Measurements from ENCODE around the gene TMEM145.

Gene TMEM145

GRCh38 chr19:42313840-42314755 lies 989 bp downstream of the TMEM145 start:
- no peak for DNase-seq (ENCODE audit: low read depth)
- TF ChIP-seq CTCF (IDR thresholded peaks at IDR 0.05; ENCODE audit: low read length, missing control alignments): no peak
- H3K4me3 ChIP-seq (replicated peaks; ENCODE audit: low read depth, low read length): no peak overlapping the region

- no peak for TF ChIP-seq CTCF (IDR thresholded peaks at IDR 0.05; ENCODE audit: low read length, missing control alignments)
- H3K4me3 ChIP-seq (replicated peaks; ENCODE audit: low read depth, low read length): no peak overlapping the region
- no peak for DNase-seq (ENCODE audit: low read depth)
Measured at GRCh38 chr19:42315024-42315423, 1.9 kb downstream of the TMEM145 start.

DNA sequence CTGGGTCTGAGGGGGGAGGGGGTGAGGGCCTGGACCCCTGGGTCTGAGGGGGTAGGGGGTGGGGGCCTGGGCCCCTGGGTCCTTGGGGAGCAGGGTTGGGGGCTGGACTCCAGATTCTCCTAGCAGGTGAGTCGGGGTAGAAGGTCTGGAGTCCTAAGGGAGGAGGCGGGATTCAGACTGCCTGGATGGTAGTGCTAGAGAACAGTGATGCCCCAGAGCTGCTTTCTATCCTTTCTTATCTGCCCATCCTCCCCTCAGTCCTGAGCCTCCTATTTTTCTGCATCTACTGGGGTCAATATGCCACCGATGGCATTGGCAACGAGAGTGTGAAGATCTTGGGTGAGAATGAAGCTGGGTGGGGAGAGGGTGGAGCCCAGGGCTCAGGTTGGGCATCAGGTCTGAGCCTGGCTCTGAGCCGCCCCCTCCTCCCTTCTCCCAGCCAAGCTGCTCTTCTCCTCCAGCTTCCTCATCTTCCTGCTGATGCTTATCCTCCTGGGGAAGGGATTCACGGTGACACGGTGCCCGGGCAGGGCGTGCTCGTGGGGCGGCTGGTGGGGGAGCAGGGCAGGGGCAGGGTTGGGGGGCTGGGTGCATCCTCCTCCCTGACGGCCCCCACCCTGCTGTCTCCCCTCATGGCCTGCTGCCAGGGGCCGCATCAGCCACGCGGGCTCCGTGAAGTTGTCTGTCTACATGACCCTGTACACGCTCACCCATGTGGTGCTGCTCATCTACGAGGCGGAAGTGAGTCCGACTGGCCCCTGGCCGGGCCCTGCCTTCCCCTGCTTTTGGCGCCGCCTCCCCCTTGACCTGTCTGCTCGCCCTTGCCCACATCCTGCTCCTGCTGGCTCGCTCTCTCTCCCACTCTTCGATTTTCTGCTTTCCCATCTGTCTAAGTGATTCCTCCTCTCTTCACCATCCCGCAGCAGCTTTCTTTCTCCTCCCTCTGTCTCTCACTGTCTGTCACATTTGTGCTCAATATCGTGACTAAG lies 3.4 kb downstream of the TMEM145 start:
- no peak for DNase-seq (ENCODE audit: low read depth)
- no peak for TF ChIP-seq CTCF (IDR thresholded peaks at IDR 0.05; ENCODE audit: low read length, missing control alignments)
- H3K4me3 ChIP-seq (replicated peaks; ENCODE audit: low read depth, low read length): no peak overlapping the region

DNA sequence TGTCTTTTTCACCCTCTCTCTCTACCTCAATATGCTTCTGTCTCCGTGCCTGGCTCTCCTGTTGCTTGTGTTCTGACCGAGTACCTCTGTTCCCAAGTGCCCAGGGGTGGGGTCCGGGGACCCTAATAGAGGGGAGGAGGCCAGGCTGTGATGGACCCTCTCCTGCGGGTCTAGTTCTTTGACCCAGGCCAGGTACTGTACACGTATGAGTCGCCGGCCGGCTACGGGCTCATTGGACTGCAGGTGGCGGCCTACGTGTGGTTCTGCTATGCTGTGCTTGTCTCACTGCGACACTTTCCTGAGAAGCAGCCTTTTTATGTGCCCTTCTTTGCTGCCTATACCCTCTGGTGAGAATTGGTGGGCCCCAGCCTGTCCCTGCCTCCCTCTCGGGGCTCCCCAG lies 4.4 kb downstream of the TMEM145 start:
- TF ChIP-seq CTCF (IDR thresholded peaks at IDR 0.05; ENCODE audit: low read length, missing control alignments): no peak
- DNase-seq (ENCODE audit: low read depth): no peak
- H3K4me3 ChIP-seq (replicated peaks; ENCODE audit: low read depth, low read length): no peak overlapping the region

GRCh38 chr19:42322305-42322704 lies 9.2 kb downstream of the TMEM145 start:
- no peak for DNase-seq (ENCODE audit: low read depth)
- no peak for TF ChIP-seq CTCF (IDR thresholded peaks at IDR 0.05; ENCODE audit: low read length, missing control alignments)
- H3K4me3 ChIP-seq (replicated peaks; ENCODE audit: low read depth, low read length): no peak overlapping the region

GRCh38 chr19:42323473-42323851 lies 10.4 kb downstream of the TMEM145 start:
- DNase-seq (ENCODE audit: low read depth): no peak
- TF ChIP-seq CTCF (IDR thresholded peaks at IDR 0.05; ENCODE audit: low read length, missing control alignments): no peak
- no peak overlapping the region for H3K4me3 ChIP-seq (replicated peaks; ENCODE audit: low read depth, low read length)

All from fibroblast of pulmonary artery (primary cell).